SJSA1 (cell line): Measurements from ENCODE around the gene TTC28. TPM values are rescaled to one million over a fixed set of nuclear protein-coding genes. Genes with fewer than 3 reads are reported as not detected.
"Not testable (repeated sequence)": the region's sequence is repeated elsewhere in the genome, so short reads cannot be mapped to it uniquely, and the experiment has no call there.

ENCODE experiments used
- DNase-seq, 2 experiments: peaks; one replicate each; pipeline ENCODE4 v3.0.0-alpha.2; 2015 to 2020; ENCODE audit warnings: low spot score in 2 of 2, low read depth in 1 of 2
- H3K27ac ChIP-seq: fragments of 250-450 bp; sonication (Bioruptor Pico); 2 replicates; pipeline ENCODE4 v1.5.1; 2020; ENCODE audit warnings: mild to moderate bottlenecking, moderate library complexity
- H3K27me3 ChIP-seq: fragments of 250-450 bp; sonication (Bioruptor Pico); replicated peaks from 2 replicates; pipeline ENCODE4 v1.5.1; 2020; ENCODE audit warnings: mild to moderate bottlenecking, moderate library complexity
- H3K36me3 ChIP-seq: fragments of 250-450 bp; sonication (Bioruptor Pico); 2 replicates; pipeline ENCODE4 v1.5.1; 2020; ENCODE audit warnings: mild to moderate bottlenecking
- H3K4me1 ChIP-seq: fragments of 250-450 bp; sonication (Bioruptor Pico); replicated peaks from 2 replicates; pipeline ENCODE4 v1.6.1; 2021; ENCODE audit warnings: mild to moderate bottlenecking
- H3K4me3 ChIP-seq: fragments of 250-450 bp; sonication (Bioruptor Pico); 2 replicates; pipeline ENCODE4 v1.5.1; 2020; ENCODE audit warnings: mild to moderate bottlenecking
- H3K9me3 ChIP-seq: fragments of 250-450 bp; sonication (Bioruptor Pico); replicated peaks from 2 replicates; pipeline ENCODE4 v1.5.1; 2020; ENCODE audit warnings: mild to moderate bottlenecking
- total RNA-seq: library from RNA; depleted of rRNA; stranded (reverse); fragments of >200 nt; shearing (Covaris generic); gene quantifications from 2 replicates; pipeline ENCODE4 v1.2.3, GENCODE V29; 2014

Gene TTC28
- total RNA-seq, 1 experiment from 2014 or later, result 9.7 TPM

DNA sequence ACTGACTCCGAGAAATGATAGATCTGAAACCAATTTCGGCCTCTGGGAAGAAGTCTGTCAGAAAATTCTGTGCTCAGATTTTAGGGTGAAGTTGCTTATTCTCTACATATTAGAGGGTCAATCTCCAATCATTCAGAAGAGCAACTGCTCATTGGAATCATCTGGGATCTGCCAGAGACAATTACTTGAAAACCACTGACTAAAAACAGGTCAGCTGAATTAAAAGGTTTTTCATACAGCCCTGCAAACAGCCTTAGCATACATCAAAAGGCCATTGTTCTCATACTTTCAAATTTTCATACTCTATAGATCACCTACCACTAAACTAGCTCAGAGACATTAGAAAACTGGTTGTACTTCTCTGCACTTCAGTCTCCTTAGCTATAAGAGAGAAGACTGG lies 470.9 kb downstream of the TTC28 start:
- no peak for DNase-seq
- Histone ChIP-seq H3K4me3 (no peak overlapping the region), H3K27me3 (no peaks in the 10 kb centered on the region), H3K9me3 (0 out of 2 replicates have a peak, but pooled peaks cover 2% of the 10 kb centered on the region), H3K27ac (no peak overlapping the region), H3K36me3 (no peaks in the 10 kb centered on the region), H3K4me1 (peaks cover 18% of the 10 kb centered on the region)

DNA sequence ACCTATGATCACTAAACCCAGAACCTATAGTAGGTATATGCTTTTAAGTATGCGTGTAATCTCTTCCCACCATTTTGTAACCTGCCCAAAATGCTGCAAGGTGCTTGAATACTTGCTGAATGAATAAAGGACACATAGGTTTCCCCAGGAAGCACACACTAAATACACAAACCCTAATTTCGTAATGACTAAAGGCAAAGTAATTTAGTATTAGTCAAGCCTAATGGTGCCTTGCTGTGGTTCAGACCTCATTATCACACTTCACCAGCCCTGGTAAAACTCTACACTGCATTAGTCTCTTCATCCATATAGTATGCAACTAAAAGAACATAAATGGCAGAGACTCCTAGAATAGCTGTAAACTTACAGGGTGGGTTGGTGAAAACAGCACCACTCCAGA lies 471.6 kb downstream of the TTC28 start:
- no peaks in the 10 kb centered on the region for H3K27me3 ChIP-seq
- peaks cover 18% of the 10 kb centered on the region for H3K4me1 ChIP-seq
- no peaks in the 10 kb centered on the region for H3K36me3 ChIP-seq
- no peak overlapping the region for H3K27ac ChIP-seq
- 0 out of 2 replicates have a peak, but pooled peaks cover 2% of the 10 kb centered on the region for H3K9me3 ChIP-seq
- no peak overlapping the region for H3K4me3 ChIP-seq
- no peak for DNase-seq

DNA sequence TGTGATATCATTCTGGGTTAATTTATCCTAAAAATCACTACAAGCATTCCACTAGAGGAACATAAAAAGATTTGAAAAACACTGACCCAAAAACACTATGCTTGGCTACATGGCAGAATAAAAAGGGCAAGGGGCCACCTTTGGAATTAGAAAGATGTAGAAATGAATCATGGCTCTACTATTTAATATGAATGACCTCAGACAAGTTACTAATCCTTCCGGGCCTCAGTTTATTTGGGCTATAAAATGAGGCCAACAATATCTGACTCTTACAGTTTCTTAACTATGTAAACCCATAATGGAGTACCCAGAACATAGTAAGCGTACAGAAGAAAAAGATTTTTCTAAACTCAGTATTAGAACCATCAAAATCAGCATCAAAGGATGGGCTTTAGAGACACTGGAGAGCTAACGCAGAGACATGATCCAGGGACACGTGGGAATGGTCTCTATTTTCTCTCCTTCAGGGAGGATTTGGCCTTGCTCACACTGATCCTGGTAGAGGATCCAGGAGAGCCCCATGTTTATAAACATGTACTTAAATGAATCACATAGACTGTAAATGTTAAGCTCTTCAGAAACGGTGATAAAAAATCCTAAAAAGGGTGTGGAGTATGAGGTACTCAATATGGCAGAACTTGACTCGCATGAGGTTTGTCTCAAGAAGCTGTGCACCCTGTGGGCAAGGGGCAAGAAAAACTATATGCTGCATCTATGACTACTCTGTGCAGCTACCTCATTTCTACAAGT lies 472.2 kb downstream of the TTC28 start:
- Histone ChIP-seq H3K27me3 (no peaks in the 10 kb centered on the region), H3K9me3 (0 out of 2 replicates have a peak, but pooled peaks cover 2% of the 10 kb centered on the region), H3K36me3 (no peaks in the 10 kb centered on the region), H3K4me1 (peaks cover 18% of the 10 kb centered on the region), H3K27ac (no peak overlapping the region), H3K4me3 (no peak overlapping the region)
- DNase-seq, result peak in 1 of 2 experiments; percentile 25

DNA sequence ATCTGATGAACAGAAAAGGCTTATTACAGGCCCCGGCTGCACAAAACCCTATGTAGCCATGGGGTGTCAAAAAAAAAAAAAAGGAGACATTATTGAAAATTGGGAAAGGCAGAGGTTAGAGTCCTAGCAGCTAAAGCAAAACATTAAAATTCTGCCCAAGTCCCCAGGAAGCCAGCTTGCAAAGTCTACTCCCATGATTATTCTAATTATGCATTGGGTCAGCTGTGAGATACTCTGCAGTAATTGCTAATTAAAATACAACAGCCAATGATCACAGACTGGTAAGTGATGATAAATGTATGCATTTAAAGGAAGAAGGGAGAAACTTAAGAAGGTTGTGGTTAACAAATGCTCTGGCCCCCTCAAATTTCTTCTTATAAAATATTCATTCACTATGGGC lies 473.7 kb downstream of the TTC28 start:
- no peak for DNase-seq
- H3K27ac ChIP-seq, result no peak overlapping the region
- 0 out of 2 replicates have a peak, but pooled peaks cover 2% of the 10 kb centered on the region for H3K9me3 ChIP-seq
- no peaks in the 10 kb centered on the region for H3K27me3 ChIP-seq
- H3K36me3 ChIP-seq, result no peaks in the 10 kb centered on the region
- H3K4me1 ChIP-seq, result peaks cover 18% of the 10 kb centered on the region
- no peak overlapping the region for H3K4me3 ChIP-seq

DNA sequence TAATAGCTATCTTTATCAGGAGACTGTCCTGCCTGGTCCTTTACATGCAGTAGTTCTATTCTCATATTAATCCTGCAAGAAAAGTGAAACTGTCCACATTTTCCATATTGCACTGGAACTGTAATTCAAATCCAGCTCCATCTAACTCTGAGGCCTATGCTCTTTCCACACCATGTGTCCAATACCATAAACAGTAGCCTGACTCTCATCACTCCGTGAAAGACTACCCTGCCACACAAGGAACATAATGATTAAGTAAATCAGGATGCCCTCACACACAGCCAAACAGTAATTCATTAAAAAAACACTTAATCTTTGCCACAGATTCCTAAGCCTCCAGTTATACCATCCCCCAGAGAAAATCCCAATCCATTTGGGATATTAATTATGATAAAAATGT lies 475.3 kb downstream of the TTC28 start:
- DNase-seq, result no peak
- no peak overlapping the region for H3K4me3 ChIP-seq
- H3K27me3 ChIP-seq, result no peaks in the 10 kb centered on the region
- H3K27ac ChIP-seq, result no peak overlapping the region
- peaks cover 18% of the 10 kb centered on the region for H3K4me1 ChIP-seq
- H3K36me3 ChIP-seq, result no peaks in the 10 kb centered on the region
- 0 out of 2 replicates have a peak, but pooled peaks cover 2% of the 10 kb centered on the region for H3K9me3 ChIP-seq

DNA sequence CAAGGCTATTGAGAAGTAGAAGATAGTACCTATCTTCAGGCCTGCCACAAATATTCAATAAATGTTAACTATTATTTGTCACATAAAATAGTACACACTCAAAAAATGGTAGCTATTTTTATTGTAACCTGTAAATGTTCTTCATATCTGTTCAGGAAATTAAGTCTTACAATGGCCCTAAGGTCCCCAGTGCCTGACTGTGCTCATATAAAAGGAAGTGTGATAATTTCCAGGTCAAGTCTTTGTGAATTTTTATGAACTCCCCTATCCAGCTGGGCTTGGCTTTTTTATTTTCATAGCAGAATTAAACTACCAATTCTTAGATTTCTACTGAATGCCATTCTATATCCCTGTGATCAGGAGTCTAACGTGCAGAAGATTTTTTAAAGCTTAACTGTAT lies 476.4 kb downstream of the TTC28 start:
- Histone ChIP-seq H3K4me1 (peaks cover 17% of the 10 kb centered on the region), H3K9me3 (no peaks in the 10 kb centered on the region)

DNA sequence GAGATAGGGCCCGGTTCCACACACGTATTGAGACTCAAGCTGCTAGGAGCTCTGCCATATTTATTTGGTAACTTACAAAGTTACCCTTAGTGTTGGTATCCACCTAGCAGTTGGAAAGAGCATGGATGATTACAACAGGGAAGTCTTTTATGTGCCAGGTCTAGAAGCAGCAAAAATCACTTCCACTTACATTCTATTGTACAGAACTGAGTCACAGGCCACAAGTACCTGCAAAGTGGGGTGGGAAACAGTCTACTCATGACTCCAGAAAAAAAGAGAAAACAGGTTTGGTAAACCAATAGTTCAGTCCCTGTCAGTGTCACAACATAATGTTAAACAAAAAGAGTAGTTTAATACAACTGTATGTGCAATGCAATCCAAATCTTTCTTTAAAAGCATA lies 480.9 kb downstream of the TTC28 start:
- no peaks in the 10 kb centered on the region for H3K4me1 ChIP-seq
- no peaks in the 10 kb centered on the region for H3K27me3 ChIP-seq
- no peak overlapping the region for H3K27ac ChIP-seq
- H3K36me3 ChIP-seq, result no peaks in the 10 kb centered on the region
- DNase-seq, result no peak
- H3K4me3 ChIP-seq, result no peak overlapping the region
- no peaks in the 10 kb centered on the region for H3K9me3 ChIP-seq

More for the DNA sequence above, 476.4 kb downstream of the TTC28 start:
- Histone ChIP-seq H3K27ac (no peak overlapping the region), H3K4me3 (no peak overlapping the region), H3K36me3 (no peaks in the 10 kb centered on the region), H3K27me3 (no peaks in the 10 kb centered on the region)
- DNase-seq, result no peak

DNA sequence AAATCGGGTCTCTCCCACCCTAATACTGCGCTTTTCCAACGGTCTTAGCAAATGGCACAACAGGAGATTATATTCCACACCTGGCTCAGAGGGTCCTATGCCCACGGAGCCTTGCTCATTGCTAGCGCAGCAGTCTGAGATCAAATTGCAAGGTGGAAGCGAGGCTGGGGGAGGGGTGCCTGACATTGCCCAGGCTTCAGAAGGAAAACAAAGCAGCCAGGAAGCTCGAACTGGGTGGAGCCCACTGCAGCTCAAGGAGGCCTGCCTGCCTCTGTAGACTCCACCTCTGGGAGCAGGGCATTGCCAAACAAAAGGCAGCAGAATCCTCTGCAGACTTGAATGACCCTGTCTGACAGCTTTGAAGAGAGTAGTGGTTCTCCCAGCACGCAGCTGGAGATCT lies 488.1 kb downstream of the TTC28 start:
- H3K36me3 ChIP-seq, H3K27ac ChIP-seq, DNase-seq, H3K27me3 ChIP-seq, H3K9me3 ChIP-seq, H3K4me3 ChIP-seq, H3K4me1 ChIP-seq: not testable (repeated sequence)

DNA sequence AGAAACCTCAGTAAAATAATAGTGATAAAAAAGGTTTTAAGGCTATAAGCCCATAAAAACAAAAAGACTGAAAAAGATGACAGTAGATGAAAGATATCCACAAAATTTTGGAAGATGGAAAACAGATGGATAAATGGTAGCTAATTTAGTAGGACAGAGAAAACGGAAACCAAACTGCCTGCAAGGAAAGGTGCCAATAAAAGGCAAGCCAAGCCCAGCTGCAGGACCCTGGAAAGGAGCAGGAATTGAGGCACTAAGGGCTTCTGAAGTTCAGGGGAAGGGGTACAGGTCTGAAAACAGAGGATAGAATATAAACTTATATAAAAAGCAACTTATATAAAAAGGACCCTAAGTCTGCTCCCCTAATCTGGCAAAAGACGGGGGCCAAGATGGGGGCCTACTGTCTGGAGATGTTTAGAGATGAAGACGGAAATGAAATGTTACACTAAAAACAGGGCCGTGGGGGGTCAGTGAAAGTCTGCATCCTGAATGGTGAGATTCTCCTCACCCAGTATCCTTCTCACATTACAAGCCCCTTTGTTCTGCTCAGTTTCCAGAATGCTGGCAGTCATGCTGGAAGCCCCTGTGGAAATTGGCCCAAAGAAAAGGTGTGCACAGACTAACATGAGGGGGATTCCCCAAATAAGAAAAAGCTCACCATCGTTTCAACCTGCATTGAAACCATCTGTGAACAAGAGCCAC lies 491.3 kb downstream of the TTC28 start:
- H3K36me3 ChIP-seq, result no peaks in the 10 kb centered on the region
- H3K4me3 ChIP-seq, result no peak overlapping the region
- H3K9me3 ChIP-seq, result no peaks in the 10 kb centered on the region
- DNase-seq, result no peak
- H3K4me1 ChIP-seq, result no peaks in the 10 kb centered on the region
- H3K27ac ChIP-seq, result no peak overlapping the region
- no peaks in the 10 kb centered on the region for H3K27me3 ChIP-seq

DNA sequence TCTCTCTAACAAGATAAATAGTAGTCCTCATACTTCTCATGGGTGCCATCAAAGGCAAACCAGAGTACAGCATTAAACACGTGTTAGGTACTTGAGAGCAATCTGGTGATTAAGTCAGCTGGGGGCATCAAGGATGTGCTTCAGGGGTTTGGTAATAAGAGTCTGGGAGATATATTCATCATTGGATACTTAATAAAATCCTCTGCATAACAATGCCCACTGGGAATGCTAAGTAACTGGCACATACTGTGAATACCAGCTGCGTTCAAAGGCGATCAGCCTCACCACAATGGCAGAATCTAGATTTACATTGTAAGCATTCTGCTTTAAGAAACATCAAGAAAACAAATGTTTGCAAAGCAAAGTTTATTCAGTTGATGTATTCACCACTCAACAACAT lies 492.0 kb downstream of the TTC28 start:
- Histone ChIP-seq H3K4me1 (no peaks in the 10 kb centered on the region), H3K27me3 (no peaks in the 10 kb centered on the region), H3K27ac (no peak overlapping the region), H3K4me3 (no peak overlapping the region), H3K9me3 (no peaks in the 10 kb centered on the region), H3K36me3 (no peaks in the 10 kb centered on the region)
- no peak for DNase-seq

DNA sequence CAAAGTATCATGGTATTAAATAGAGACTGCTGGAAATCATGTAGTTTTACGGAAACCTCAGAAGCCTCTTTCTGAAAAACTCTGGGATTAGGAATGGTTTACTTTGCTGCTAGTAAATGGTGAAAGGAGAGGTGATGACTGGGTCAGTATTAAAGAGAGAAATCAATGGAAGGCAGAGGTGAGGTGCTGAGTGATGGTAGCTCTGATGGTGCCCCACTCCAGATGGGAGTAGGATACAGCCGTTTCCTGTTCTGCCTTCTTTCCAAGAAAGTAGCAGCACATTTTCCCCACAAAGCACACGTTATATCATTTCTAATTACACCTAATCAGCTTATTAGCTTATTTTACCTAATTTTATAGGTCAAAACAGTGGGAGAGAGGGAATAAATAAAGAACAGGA lies 493.0 kb downstream of the TTC28 start:
- Histone ChIP-seq H3K36me3 (no peaks in the 10 kb centered on the region), H3K4me1 (no peaks in the 10 kb centered on the region), H3K9me3 (no peaks in the 10 kb centered on the region), H3K27me3 (no peaks in the 10 kb centered on the region), H3K4me3 (no peak overlapping the region), H3K27ac (no peak overlapping the region)
- DNase-seq, result no peak

DNA sequence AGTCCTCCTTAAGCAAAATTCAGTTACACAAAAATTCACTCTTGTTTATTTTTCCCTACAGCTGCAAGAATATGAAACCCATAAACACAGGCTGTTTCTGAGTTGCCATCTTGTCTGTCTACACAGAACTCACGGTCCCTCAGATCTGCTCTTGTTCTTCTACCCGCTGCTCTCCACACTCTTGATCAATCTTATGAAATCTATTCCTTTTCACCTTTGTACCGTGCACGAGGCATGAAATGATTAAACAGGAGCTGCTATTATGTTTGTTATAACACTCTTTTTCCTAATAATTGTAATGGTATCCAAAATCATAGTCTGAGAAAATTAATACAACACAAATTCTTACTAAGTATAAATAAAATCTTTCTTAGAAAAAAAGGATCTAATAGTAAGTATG lies 494.5 kb downstream of the TTC28 start:
- H3K27me3 ChIP-seq, result no peaks in the 10 kb centered on the region
- H3K36me3 ChIP-seq, result no peaks in the 10 kb centered on the region
- H3K4me1 ChIP-seq, result no peaks in the 10 kb centered on the region
- H3K27ac ChIP-seq, result no peak overlapping the region
- H3K9me3 ChIP-seq, result no peaks in the 10 kb centered on the region
- DNase-seq, result no peak
- no peak overlapping the region for H3K4me3 ChIP-seq

DNA sequence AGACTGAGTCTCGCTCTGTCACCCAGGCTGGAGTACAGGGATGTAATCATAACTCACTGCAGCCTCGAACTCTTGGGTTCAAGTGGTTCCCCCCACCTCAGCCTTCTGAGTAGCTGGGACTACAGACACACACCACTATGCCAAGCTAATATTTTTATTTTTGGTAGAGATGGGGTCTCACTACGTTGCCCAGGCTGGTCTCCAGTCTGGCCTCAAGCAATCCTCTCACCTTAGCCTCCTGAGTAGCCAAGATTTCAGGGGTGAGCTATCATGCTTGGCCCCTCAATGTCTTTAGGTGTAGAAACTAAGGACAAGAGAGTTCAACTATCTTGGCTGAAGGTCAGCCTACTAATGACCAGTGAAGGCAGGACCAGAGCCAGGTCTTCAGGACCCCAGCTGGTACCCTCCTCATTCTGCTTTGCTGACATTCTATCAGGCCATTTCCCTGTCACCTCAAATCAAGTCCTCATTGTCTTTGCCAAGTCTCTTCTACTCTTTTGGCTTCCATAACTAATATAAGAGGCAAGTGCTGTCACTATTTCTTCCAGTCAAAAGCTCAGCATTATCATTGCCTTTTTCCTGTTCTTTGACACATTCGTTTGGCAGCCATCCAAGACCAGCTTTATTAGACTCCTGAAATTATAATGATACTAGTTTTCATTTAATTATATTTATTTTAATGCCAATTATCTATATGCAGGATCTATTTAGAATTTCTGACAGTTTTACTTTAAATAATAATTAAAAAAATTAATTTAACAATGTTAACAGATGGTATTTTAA lies 496.4 kb downstream of the TTC28 start:
- Histone ChIP-seq H3K27ac (no peak overlapping the region), H3K27me3 (no peaks in the 10 kb centered on the region), H3K4me3 (no peak overlapping the region), H3K9me3 (no peaks in the 10 kb centered on the region), H3K36me3 (no peaks in the 10 kb centered on the region), H3K4me1 (no peaks in the 10 kb centered on the region)
- DNase-seq, result no peak
